DMS53 (cell line): ENCODE results near the gene MLLT1.

Experiments used
- DNase-seq: peaks from one replicate; lab custom pipeline; 2025; lab: John Stamatoyannopoulos, UW

Gene MLLT1

GRCh38 chr19:6274756-6275155, 5.0 kb downstream of the MLLT1 start:
- DNase-seq: no peak

- no peak for DNase-seq
Measured at GRCh38 chr19:6273701-6274601, 5.8 kb downstream of the MLLT1 start.

DNA sequence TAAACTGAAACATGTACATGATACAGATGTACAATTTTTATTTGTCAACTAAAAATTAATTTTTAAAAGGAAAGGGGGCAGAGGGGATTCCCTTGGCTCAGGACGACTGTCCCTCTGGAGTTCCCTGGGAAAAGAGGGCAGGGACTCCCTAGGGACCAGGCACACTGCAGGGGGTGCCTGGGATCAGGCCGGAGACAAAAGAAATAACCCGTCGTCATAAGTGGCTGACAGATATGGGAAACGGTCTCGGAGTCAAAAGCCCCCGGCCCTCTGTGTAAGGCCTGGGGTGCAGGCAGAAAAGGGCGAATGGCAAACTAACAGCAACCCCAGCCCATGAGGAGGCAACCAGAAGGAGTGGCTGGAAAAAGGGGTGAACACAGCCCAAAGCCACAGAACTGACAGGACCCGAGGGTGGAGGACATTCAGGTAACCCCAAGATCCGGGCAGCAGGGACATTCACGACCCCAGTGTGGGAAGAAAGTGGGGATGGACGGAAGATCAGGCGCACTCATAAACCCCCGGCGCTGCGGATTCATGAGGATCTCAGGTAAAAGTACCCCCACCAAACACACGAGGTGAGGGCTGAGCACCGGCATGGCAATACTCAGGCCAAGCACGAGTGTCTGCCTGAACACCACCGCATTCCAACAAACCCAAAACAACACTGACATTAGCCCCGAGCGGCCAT, 6.7 kb downstream of the MLLT1 start:
- DNase-seq: no peak

DNA sequence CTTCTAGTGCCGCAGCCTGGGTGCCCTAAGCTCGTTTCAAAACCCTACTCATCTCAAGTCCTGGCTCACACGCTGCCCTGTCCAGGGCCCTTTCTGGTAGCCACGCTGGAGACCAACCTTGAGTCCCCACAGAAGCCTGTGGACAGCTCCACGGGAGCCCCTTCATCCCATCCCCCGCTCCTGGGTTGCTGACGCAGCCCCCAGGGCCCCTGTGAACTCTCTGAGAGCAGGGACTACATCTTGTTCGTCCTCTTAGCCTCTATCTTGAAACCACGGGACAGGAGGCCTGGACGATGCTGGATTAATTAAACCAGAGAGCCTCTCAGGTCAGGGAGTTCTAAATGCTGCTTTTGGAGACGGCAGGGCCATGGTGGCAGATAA, 7.4 kb downstream of the MLLT1 start:
- DNase-seq: no peak

DNA sequence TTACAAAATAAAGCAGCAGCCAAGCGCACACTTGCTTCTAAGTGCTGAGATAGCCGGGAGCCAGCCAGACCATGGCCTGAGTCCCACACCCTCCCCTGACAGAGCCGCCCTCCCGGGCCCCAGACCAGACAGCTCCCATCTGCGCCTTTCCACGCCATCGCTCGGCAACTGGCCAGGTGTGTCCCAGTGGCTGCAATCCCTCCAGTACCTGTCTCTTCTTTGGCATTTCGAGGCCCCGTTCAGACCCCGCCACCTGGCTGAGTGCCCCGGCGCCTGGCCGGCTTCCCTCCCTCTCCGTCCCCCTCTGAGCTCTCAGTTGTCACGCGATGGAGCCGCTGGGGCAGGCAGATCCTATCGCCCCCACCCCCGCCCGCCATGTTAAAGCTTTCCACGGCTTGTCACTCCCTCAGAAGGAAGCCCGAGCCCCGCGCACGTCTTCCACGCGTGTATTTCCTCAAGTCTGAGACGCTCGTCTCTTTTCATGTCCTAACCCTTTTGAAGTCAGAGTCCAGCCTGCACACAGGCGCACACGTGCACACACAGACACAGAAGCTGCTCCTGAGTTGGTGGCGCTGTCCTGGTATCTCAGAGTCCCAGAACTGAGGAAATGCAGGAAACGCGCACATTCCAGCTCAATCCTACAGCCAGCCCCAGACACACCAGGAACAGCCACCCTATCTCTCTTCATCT, 7.9 kb downstream of the MLLT1 start:
- DNase-seq: no peak

GRCh38 chr19:6271251-6271650, 8.5 kb downstream of the MLLT1 start:
- no peak for DNase-seq

- DNase-seq: no peak
Measured at GRCh38 chr19:6270822-6271221, 9.0 kb downstream of the MLLT1 start.

DNA sequence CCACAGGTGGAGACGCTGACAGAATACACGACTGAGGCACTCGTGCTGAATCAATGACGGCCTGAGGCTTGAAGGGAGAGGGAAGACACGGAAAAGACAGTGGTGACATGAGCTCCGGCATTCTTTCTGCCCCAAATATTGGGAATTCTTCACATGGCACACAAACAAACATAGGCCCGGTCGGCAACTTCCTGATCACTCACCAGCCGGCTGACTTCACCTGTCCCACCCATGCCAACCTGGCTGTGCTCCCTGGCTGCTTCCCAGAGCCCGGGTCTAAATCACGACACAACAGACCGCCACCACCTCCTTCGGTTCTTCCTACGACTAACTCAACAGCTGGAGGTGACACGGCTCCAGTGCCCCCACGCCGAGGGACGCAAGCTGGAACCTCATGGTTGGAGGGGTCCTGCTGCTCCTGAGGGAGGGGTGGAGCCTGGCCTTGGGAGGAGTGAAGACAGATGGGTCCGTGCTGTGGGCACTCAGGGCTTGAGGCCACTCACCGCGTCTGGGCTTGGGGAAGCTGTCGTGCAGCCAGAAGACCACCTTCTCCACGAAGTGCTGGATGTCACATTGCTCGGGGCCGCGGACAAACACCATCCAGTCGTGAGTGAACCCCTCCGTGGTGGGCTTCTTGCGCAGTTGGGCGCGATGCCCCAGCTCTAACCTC, 9.6 kb downstream of the MLLT1 start:
- DNase-seq: no peak

GRCh38 chr19:6269101-6269886, 10.5 kb downstream of the MLLT1 start:
- DNase-seq: no peak

DNA sequence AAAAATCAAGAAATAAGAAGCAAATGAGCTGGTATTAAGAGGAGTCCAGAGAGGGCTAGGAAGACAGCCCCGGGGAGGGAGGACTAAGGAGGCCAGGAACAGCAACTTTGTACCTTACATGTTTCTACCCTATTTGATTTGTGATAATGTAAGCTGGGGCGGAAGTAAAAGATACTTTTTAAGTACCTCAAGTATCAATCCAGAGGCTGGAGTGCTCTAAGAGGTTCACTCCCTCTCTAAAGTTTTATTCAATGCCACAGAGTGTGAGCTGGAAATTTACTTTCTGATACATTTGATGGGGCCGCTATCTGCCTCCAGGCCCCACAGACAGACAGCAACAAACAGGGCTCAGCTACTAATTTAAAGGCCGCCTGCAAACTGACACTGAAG, 11.4 kb downstream of the MLLT1 start:
- no peak for DNase-seq

- DNase-seq: no peak
Measured at GRCh38 chr19:6267552-6268381, 12.0 kb downstream of the MLLT1 start.

DNA sequence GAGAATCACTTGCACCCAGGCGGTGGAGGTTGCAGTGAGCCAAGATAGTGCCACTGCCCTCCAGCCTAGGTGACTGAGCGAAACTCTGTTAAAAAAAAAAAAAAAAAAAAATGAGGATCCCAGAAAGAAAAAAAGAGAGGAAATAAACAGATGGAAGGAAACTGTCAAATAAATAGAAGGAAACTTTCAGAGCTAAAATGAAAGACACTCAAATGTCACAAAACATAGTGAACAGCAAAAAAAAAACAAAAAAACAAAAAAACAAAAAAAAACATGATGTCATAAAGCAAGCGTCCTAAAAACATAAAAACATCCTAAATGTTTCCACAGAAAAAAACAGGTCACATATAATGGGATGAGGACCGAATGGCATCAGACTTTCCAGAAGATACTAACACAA, 15.0 kb downstream of the MLLT1 start:
- no peak for DNase-seq

- DNase-seq: no peak
Measured at GRCh38 chr19:6263735-6264444, 15.9 kb downstream of the MLLT1 start.

DNA sequence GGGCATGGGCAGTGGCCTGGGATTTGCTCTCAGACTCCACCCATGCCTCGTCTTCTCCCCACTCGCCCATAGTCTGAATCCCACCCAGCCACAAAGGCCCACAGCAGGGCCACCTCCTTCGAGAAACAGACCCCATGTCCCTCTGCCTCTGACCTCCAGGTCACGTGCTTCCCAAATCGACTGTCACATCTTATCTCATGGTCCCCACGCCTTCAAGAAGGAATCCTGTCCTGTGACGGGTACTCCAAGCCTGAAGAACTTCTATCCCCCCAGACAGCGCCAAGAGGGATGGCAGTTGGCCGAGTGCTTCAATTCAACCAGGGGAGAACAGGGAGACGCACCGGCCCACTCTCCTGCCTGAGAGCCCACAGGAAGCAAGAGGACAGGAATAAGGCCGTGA, 16.5 kb downstream of the MLLT1 start:
- DNase-seq: no peak

DNA sequence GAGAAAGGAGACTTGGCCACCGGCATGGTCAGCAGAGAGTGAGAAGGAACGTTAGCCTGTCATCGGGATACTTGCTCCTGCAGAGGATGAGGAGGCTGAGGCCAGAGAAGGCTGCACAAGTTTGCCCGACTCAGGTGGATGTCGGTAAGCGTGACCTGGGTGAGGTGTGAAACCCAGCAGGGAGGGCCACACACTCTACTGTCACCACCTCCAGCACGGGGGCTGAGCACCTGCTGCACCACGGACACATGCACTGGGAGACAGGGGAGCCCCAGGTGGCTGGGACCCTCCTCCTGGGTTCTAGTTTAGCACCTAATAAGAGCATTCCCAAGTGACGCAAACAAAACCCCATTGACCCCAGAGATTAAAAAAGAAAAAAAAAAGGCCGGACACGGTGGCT, 17.3 kb downstream of the MLLT1 start:
- DNase-seq: no peak

DNA sequence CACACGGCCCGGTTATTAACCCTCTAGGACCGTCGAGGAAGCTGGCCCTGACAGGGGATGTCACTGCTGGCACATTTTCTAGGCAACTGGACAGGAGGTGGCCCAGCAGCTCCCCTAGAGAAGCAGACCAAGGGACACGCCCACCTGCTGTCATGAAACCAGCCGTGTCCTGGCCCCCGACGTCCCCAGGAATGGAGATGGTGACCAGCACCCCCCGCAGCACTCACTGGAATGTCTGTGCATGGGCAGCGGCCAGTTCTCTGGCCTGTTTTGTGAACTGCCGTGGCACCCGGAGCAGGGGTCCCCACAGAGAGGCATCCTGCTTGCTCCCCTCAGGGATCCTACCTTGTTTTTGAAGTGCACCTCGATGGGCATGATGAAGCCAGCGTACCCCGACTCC, 17.9 kb downstream of the MLLT1 start:
- no peak for DNase-seq

DNA sequence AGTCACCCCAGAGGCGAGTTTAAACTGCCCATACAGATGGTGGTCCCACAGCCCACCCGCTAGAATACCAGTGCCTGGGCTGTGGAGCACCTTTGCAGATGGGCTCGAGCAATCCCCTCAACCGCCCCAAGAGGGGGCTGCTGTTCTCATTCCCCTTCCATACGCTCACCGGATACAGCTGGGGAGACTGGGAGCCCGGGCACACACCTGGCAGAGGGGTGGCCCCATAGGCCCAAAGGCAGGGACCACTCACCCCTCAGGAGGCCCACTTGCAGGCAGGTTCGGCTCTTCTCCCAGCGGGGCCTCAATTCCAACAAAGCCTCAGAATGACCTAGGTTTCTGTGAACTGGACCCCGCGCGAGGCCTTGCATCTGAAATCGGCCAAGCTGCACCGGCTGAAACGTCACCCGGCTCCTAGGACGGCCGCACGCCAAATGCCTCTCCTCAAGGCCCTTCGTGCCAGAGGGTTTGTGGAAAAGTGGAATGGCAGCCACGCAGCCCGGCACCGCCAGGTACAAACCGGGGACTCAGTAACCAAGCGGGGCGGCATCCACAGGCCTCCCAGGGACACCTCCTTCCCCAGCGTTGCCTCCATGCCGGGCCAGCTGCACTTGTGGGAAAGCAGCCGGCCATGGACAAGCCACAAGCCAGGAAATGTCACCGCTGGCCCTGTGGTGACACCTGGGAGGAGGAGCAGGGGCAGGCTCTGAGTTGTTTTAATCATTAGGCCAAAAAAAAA, 18.7 kb downstream of the MLLT1 start:
- DNase-seq: peak; percentile 17

- no peak for DNase-seq
Measured at GRCh38 chr19:6260376-6260775, 19.4 kb downstream of the MLLT1 start.

- no peak for DNase-seq
Measured at GRCh38 chr19:6259312-6259861, 20.4 kb downstream of the MLLT1 start.
